GM12878 (cell line): Measurements from ENCODE around the gene TIMP2.

ENCODE experiments used
- FOS ChIP-seq: IDR thresholded peaks from 3 replicates; pipeline ENCODE4 v1.6.1; 2011; ENCODE audit warnings: borderline replicate concordance; ENCODE audit not compliant: insufficient read length; ENCODE audit errors: extremely low read depth
- GABPA ChIP-seq: IDR thresholded peaks from 2 replicates; pipeline ENCODE4 v1.6.1; 2014; ENCODE audit warnings: antibody characterized with exemption, low read depth, mild to moderate bottlenecking, inconsistent platforms
- MEF2A ChIP-seq: IDR thresholded peaks from 2 replicates; pipeline ENCODE4 v1.6.1; 2011; ENCODE audit warnings: low read depth, mild to moderate bottlenecking, low read length, moderate library complexity; ENCODE audit not compliant: insufficient read depth
- POLR2AphosphoS5 ChIP-seq: IDR thresholded peaks from 2 replicates; pipeline ENCODE4 v1.6.1; 2011; ENCODE audit warnings: mild to moderate bottlenecking, low read length, inconsistent platforms
- RB1 ChIP-seq: fragments of 450-650 bp; formaldehyde crosslinking; IDR thresholded peaks from 2 replicates; pipeline ENCODE4 v1.6.1; 2017; ENCODE audit warnings: mild to moderate bottlenecking, borderline replicate concordance
- TARDBP ChIP-seq: IDR thresholded peaks from 2 replicates; pipeline ENCODE4 v1.6.1; 2016; ENCODE audit warnings: borderline replicate concordance
- TBL1XR1 ChIP-seq: IDR thresholded peaks from 2 replicates; pipeline ENCODE4 v1.6.1; 2012; ENCODE audit warnings: low read depth, low read length, improper control_type of control experiment
- ZNF24 ChIP-seq: fragments of 450-650 bp; IDR thresholded peaks from 2 replicates; pipeline ENCODE4 v1.6.1; 2017; ENCODE audit warnings: antibody characterized with exemption, mild to moderate bottlenecking
- TF ChIP-seq, protein P1 (sequence below), 3 experiments: IDR thresholded peaks in 2 of 3; conservative IDR thresholded peaks in 1 of 3; 2 replicates each; pipeline ENCODE4 v1.5.1; 2011; ENCODE audit warnings: low read depth in 3 of 3, low read length in 3 of 3, mild to moderate bottlenecking in 3 of 3, control low read depth in 2 of 3, moderate library complexity in 2 of 3, inconsistent platforms in 1 of 3, mixed read lengths in 1 of 3; ENCODE audit not compliant: control insufficient read depth in 2 of 3, insufficient read depth in 1 of 3; ENCODE audit errors: extremely low read depth in 1 of 3
- TF ChIP-seq, protein P2 (sequence below): IDR thresholded peaks from 2 replicates; pipeline ENCODE4 v1.6.1; 2011; ENCODE audit warnings: borderline replicate concordance, low read depth, mild to moderate bottlenecking, moderate library complexity, mixed read lengths, low read length; ENCODE audit not compliant: insufficient read depth; ENCODE audit errors: extremely low read length
- TF ChIP-seq, protein P3 (sequence below): IDR thresholded peaks from 2 replicates; pipeline ENCODE4 v1.6.1; 2012; ENCODE audit warnings: low read depth, low read length, improper control_type of control experiment

DNA sequence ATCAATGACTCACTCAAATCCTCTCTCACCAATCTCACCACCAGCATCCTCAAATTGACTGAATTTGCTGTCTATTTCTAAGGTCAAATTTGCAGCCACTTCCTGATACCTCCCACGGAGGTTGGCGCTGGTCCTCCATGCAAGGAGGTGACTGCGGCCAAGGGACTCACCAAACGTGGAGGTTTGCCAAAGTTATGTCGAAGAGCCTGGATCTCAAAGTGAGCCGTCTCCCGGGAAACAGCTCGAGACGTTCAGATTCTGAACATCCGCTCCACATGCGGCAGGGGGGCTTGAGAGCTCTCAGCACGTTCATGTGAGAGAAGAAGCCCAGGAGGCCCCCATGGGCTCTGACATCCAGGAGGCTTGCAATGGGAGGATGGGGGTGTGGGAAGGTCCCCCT, 31.9 kb upstream of the TIMP2 start:
- no peak for TF ChIP-seq ZNF24
- TF ChIP-seq TBL1XR1, result no peak
- TF ChIP-seq, protein P1, sequence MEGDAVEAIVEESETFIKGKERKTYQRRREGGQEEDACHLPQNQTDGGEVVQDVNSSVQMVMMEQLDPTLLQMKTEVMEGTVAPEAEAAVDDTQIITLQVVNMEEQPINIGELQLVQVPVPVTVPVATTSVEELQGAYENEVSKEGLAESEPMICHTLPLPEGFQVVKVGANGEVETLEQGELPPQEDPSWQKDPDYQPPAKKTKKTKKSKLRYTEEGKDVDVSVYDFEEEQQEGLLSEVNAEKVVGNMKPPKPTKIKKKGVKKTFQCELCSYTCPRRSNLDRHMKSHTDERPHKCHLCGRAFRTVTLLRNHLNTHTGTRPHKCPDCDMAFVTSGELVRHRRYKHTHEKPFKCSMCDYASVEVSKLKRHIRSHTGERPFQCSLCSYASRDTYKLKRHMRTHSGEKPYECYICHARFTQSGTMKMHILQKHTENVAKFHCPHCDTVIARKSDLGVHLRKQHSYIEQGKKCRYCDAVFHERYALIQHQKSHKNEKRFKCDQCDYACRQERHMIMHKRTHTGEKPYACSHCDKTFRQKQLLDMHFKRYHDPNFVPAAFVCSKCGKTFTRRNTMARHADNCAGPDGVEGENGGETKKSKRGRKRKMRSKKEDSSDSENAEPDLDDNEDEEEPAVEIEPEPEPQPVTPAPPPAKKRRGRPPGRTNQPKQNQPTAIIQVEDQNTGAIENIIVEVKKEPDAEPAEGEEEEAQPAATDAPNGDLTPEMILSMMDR (IDR thresholded peaks at IDR 0.05 in 2 of 3, conservative IDR thresholded peaks at IDR 0.05 in 1 of 3; ENCODE audit: control insufficient read depth in 2 of 3, extremely low read depth in 1 of 3, insufficient read depth in 1 of 3, low read depth in 3 of 3, low read length in 3 of 3), result no peak
- TF ChIP-seq, protein P2, sequence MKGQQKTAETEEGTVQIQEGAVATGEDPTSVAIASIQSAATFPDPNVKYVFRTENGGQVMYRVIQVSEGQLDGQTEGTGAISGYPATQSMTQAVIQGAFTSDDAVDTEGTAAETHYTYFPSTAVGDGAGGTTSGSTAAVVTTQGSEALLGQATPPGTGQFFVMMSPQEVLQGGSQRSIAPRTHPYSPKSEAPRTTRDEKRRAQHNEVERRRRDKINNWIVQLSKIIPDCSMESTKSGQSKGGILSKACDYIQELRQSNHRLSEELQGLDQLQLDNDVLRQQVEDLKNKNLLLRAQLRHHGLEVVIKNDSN, result no peak
- no peak for TF ChIP-seq FOS
- no peak for TF ChIP-seq RB1
- TF ChIP-seq TARDBP, result no peak
- TF ChIP-seq GABPA, result no peak
- TF ChIP-seq MEF2A, result no peak
- TF ChIP-seq POLR2AphosphoS5, result no peak
- TF ChIP-seq, protein P3, sequence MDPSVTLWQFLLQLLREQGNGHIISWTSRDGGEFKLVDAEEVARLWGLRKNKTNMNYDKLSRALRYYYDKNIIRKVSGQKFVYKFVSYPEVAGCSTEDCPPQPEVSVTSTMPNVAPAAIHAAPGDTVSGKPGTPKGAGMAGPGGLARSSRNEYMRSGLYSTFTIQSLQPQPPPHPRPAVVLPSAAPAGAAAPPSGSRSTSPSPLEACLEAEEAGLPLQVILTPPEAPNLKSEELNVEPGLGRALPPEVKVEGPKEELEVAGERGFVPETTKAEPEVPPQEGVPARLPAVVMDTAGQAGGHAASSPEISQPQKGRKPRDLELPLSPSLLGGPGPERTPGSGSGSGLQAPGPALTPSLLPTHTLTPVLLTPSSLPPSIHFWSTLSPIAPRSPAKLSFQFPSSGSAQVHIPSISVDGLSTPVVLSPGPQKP, result no peak
